ENCODE measurements around the gene ACVR2B. TPM values are rescaled to one million over a fixed set of nuclear protein-coding genes. Genes with fewer than 3 reads are reported as not detected.

ACVR2B gene
- total RNA-seq, 1 experiment from 2014 or later = 1.8 TPM

DNA sequence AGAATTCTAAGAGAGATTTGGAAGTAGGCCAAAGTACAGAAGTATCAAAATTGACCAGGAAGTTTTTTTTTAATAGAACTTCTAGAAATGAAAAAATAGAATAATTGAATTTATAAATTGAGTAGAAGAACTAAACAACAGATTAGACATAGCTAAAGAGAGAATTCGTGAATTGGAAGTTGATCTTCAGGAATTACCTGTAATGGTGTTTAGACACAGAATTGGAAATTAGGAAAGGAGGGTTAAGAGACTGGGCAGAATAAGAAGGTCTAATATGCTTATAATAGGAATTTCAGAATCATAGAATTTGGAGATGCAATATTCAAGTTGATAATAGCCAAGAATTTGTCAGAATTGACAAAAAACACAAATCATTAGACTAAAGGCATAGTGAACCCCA is 16.2 kb downstream of the ACVR2B start:
- no peaks in the 10 kb centered on the region for H3K9me3 ChIP-seq (ENCODE audit: low read length)
- H3K9me2 ChIP-seq (replicated peaks; ENCODE audit: low read length) = no peaks in the 10 kb centered on the region
- H3K27me3 ChIP-seq (ENCODE audit: low read length) = no peaks in the 10 kb centered on the region
- H3K9ac ChIP-seq (ENCODE audit: low read length) = no peak overlapping the region
- H3K4me2 ChIP-seq (ENCODE audit: low read length) = no peak overlapping the region
- TF ChIP-seq, protein P1, sequence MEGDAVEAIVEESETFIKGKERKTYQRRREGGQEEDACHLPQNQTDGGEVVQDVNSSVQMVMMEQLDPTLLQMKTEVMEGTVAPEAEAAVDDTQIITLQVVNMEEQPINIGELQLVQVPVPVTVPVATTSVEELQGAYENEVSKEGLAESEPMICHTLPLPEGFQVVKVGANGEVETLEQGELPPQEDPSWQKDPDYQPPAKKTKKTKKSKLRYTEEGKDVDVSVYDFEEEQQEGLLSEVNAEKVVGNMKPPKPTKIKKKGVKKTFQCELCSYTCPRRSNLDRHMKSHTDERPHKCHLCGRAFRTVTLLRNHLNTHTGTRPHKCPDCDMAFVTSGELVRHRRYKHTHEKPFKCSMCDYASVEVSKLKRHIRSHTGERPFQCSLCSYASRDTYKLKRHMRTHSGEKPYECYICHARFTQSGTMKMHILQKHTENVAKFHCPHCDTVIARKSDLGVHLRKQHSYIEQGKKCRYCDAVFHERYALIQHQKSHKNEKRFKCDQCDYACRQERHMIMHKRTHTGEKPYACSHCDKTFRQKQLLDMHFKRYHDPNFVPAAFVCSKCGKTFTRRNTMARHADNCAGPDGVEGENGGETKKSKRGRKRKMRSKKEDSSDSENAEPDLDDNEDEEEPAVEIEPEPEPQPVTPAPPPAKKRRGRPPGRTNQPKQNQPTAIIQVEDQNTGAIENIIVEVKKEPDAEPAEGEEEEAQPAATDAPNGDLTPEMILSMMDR (conservative IDR thresholded peaks at IDR 0.05; ENCODE audit: low read depth, low read length) = no peak
- TF ChIP-seq EZH2phosphoT487 (IDR thresholded peaks at IDR 0.05; ENCODE audit: borderline replicate concordance, low read length) = no peak
- TF ChIP-seq EZH2 (IDR thresholded peaks at IDR 0.05; ENCODE audit: low read length, unreplicated experiment) = no peak
- H3F3A ChIP-seq (ENCODE audit: low read length, unreplicated experiment) = no peaks in the 10 kb centered on the region
- no peaks in the 10 kb centered on the region for H3K4me1 ChIP-seq (ENCODE audit: insufficient read depth, low read length)
- H3K4me3 ChIP-seq (ENCODE audit: low read length) = no peak overlapping the region
- BruUV-seq (replicated peaks) = no TSS peak
- CTCF ChIA-PET = no interaction called here
- POLR2A ChIA-PET (ENCODE audit: unreplicated experiment) = no interaction called here
- H3K36me3 ChIP-seq (ENCODE audit: low read depth, low read length) = no peaks in the 10 kb centered on the region
- intact Hi-C loops (cut with micrococcal nuclease) = no loop called here
- H2AFZ ChIP-seq (ENCODE audit: low read length) = no peak overlapping the region
- ATAC-seq (no peak), DNase-seq (no peak)
- no peaks in the 10 kb centered on the region; the same call in 1 of the 2 replicates for H3K79me2 ChIP-seq (ENCODE audit: low read length)
- no peak overlapping the region for H3K27ac ChIP-seq (ENCODE audit: low read length)
- no peaks in the 10 kb centered on the region for H4K20me1 ChIP-seq (ENCODE audit: low read length)

DNA sequence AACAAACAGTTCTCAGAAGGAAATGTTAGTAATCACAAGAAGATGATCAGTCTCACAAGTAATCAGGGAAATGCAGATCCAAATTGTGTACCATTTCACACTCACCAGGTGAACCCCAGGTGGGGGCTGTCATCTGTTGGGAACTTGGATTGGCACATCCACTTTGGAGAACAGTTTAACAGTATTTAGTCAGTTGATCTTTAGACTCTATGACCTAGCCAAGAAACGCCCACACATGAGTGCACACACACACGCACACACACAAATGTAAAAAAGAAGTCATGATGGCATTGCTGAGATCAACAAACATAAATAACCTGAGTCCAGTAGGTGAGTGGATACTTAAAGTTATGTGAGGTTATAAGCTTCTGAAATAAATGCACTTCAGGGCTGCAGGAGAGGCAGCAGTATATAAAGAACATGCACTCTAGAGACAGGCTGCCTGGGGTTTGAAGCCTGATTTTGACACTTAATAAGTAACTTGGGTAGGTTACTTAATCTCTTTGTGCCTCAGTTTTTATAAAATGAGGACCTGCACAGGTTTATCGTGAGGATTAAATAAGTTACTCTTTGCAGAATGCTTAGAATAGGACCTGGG is 17.7 kb downstream of the ACVR2B start:
- Histone ChIP-seq H2AFZ (ENCODE audit: low read length) (no peak overlapping the region), H3K27me3 (ENCODE audit: low read length) (no peaks in the 10 kb centered on the region), H3K4me2 (ENCODE audit: low read length) (no peak overlapping the region), H3K79me2 (ENCODE audit: low read length) (no peaks in the 10 kb centered on the region), H3K4me3 (ENCODE audit: low read length) (no peak overlapping the region), H4K20me1 (ENCODE audit: low read length) (no peaks in the 10 kb centered on the region), H3K9me3 (ENCODE audit: low read length) (no peaks in the 10 kb centered on the region), H3K36me3 (ENCODE audit: low read depth, low read length) (no peaks in the 10 kb centered on the region), H3F3A (ENCODE audit: low read length, unreplicated experiment) (no peaks in the 10 kb centered on the region), H3K27ac (ENCODE audit: low read length) (no peak overlapping the region), H3K4me1 (ENCODE audit: insufficient read depth, low read length) (no peaks in the 10 kb centered on the region), H3K9ac (ENCODE audit: low read length) (no peak overlapping the region), H3K9me2 (replicated peaks; ENCODE audit: low read length) (no peaks in the 10 kb centered on the region)
- intact Hi-C loops (cut with micrococcal nuclease) = no loop called here
- DNase-seq (no peak), ATAC-seq (no peak)
- CTCF ChIA-PET = no interaction called here
- TF ChIP-seq EZH2 (IDR thresholded peaks at IDR 0.05; ENCODE audit: low read length, unreplicated experiment) (no peak), EZH2phosphoT487 (IDR thresholded peaks at IDR 0.05; ENCODE audit: borderline replicate concordance, low read length) (no peak)
- TF ChIP-seq, protein P1 (conservative IDR thresholded peaks at IDR 0.05; ENCODE audit: low read depth, low read length) = no peak
- POLR2A ChIA-PET (ENCODE audit: unreplicated experiment) = no interaction called here
- no TSS peak for BruUV-seq (replicated peaks)

DNA sequence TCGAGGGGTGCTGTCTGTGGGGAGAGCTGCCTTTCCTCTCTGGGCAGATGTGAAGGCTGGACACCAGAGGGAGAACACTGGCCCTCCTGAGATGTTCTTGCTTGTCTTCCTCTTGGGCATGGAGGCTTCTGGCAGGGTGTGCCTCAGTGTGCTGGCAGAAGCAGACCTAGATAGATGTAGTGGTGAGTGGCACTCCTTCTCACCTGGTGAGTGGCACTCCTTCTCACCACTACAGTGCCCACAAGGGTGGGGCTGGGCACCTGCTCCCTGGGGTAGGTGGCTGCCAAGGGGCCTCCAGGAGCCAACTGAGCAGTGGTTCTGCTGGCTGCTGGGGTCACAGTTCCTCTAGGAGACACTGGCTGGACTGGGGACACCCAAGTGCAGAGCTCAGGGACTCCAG is 18.7 kb downstream of the ACVR2B start:
- Histone ChIP-seq H3K4me2 (ENCODE audit: low read length) (no peak overlapping the region), H3K9me2 (replicated peaks; ENCODE audit: low read length) (no peaks in the 10 kb centered on the region), H3K9me3 (ENCODE audit: low read length) (no peaks in the 10 kb centered on the region), H3K4me3 (ENCODE audit: low read length) (no peak overlapping the region), H3K36me3 (ENCODE audit: low read depth, low read length) (no peaks in the 10 kb centered on the region), H3K9ac (ENCODE audit: low read length) (no peak overlapping the region), H3K27ac (ENCODE audit: low read length) (no peak overlapping the region), H2AFZ (ENCODE audit: low read length) (no peak overlapping the region), H3F3A (ENCODE audit: low read length, unreplicated experiment) (no peaks in the 10 kb centered on the region), H3K27me3 (ENCODE audit: low read length) (no peaks in the 10 kb centered on the region), H4K20me1 (ENCODE audit: low read length) (no peaks in the 10 kb centered on the region), H3K4me1 (ENCODE audit: insufficient read depth, low read length) (no peaks in the 10 kb centered on the region), H3K79me2 (ENCODE audit: low read length) (no peaks in the 10 kb centered on the region)
- intact Hi-C loops (cut with micrococcal nuclease) = no loop called here
- ChIA-PET POLR2A (ENCODE audit: unreplicated experiment) (no interaction called here), CTCF (no interaction called here)
- no peak for ATAC-seq
- no peak for DNase-seq
- TF ChIP-seq, protein P1 (conservative IDR thresholded peaks at IDR 0.05; ENCODE audit: low read depth, low read length) = no peak
- TF ChIP-seq EZH2phosphoT487 (IDR thresholded peaks at IDR 0.05; ENCODE audit: borderline replicate concordance, low read length) (no peak), EZH2 (IDR thresholded peaks at IDR 0.05; ENCODE audit: low read length, unreplicated experiment) (no peak)
- no TSS peak for BruUV-seq (replicated peaks)

All from PC-3 (cell line).